Measurements from ENCODE around the gene ELL2.
A peak's percentile ranks its signal among the peaks of the same experiment; 100 is the strongest.

Gene ELL2

DNA sequence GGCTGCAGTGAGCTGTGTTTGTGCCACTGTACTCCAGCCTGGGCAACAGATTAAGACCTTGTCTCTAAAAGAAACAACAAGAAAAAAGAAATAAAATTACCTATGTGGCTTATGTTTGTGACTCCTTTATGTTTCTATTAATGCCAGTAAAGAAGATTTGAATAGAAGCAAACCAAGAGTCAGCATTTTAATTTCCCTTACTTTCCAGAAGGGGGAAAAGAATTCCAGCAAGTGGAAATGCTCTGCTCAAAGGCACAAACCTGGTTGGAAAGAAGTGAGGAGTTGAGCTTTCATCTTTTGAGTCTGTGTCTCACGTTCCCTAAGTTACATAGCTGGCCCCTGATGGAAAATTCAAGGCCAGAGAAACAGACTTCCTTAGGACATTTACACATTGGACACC lies 23.6 kb upstream of the ELL2 start:
- TF ChIP-seq, protein P1, sequence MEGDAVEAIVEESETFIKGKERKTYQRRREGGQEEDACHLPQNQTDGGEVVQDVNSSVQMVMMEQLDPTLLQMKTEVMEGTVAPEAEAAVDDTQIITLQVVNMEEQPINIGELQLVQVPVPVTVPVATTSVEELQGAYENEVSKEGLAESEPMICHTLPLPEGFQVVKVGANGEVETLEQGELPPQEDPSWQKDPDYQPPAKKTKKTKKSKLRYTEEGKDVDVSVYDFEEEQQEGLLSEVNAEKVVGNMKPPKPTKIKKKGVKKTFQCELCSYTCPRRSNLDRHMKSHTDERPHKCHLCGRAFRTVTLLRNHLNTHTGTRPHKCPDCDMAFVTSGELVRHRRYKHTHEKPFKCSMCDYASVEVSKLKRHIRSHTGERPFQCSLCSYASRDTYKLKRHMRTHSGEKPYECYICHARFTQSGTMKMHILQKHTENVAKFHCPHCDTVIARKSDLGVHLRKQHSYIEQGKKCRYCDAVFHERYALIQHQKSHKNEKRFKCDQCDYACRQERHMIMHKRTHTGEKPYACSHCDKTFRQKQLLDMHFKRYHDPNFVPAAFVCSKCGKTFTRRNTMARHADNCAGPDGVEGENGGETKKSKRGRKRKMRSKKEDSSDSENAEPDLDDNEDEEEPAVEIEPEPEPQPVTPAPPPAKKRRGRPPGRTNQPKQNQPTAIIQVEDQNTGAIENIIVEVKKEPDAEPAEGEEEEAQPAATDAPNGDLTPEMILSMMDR (IDR thresholded peaks at IDR 0.05; ENCODE audit: insufficient read depth, low read depth, low read length, missing control alignments), result no peak
- no peak overlapping the region for H3K4me3 ChIP-seq (ENCODE audit: low read depth, low read length)
- DNase-seq (ENCODE audit: low read depth), result no peak

DNA sequence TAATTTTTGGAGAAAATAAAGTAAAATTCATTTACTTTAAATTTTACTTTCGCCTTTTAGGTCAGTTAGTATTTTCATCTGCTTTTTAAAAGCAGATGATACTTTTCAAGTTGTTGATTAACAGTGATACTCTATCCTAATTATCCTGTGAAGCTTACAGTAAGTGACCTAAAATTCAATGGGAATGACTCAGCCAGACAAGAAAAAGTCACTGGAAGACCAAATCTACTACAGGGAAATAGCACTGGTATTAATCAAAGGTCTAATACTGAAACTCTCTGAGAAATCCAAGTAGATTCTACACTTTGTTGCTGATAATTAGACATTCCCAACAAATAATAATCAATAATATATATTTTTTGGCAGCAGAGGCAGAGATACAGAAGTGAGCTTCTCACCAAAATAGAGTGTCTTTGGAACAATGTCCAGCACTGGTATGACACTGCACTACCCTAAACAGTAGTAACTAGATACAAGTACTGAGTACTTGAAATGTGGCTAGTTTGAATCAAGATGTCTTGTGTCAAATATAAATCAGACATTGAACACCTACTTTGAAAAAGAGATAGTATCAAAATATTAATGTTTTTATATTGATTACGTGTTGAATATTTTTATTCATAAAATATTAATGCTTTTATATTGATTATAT lies 22.8 kb upstream of the ELL2 start:
- TF ChIP-seq, protein P1 (IDR thresholded peaks at IDR 0.05; ENCODE audit: insufficient read depth, low read depth, low read length, missing control alignments), result no peak
- no peak overlapping the region for H3K4me3 ChIP-seq (ENCODE audit: low read depth, low read length)
- no peak for DNase-seq (ENCODE audit: low read depth)

DNA sequence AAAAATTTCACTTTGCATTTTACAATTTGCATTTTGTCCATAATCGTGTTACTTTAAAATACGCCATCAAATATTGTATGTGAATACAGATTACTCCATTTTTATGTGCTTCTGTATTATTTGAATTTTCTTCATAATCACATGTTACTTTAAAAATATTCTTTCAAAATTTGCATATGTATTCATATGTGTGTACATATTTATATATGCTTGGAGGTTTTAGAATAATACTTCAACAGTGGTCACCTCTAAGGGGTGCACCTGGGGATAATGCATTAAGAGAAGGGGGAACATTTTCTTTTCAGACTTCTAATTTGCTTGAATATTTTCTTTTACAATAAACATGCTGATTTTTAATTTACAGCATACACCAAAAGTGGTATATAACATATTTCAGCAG lies 21.9 kb upstream of the ELL2 start:
- no peak overlapping the region for H3K4me3 ChIP-seq (ENCODE audit: low read depth, low read length)
- no peak for DNase-seq (ENCODE audit: low read depth)
- TF ChIP-seq, protein P1 (IDR thresholded peaks at IDR 0.05; ENCODE audit: insufficient read depth, low read depth, low read length, missing control alignments), result no peak

DNA sequence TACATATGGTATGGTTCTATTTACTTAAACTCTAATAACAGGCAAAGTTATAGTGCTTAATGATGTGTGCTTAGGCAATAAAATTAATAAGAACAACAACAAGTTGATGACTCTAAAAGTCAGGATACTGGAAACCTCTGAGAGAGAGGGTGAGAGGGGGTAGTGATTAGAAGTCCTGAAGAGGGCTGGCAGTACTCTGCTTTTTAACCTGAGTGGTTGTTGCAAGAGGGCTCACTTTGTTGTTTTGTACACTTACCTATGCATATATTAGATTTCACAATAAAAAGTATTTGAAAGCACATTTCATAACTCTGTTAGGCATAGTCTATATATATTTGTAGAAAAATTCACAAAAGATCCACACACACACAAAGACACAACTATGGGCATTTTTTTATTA lies 21.4 kb upstream of the ELL2 start:
- no peak overlapping the region for H3K4me3 ChIP-seq (ENCODE audit: low read depth, low read length)
- DNase-seq (ENCODE audit: low read depth), result no peak
- TF ChIP-seq, protein P1 (IDR thresholded peaks at IDR 0.05; ENCODE audit: insufficient read depth, low read depth, low read length, missing control alignments), result no peak

DNA sequence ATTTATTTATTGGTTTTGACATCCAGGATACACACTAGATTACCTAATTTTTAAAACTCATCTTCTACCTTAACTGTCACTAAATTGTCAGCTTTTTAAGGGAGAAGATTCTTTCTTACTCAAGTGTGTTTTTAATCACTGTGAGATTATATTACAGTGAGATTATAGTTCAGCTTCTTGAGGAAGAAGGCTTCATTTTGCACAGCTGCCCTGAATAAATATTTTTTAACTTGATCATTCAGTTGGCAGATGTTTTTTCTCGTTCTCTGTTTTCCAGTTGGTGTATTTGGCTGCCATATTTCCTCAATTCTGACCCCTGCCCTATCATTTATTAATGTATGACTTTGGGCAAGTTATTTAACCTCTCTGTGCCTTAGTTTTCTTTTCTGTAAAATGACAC lies 15.0 kb upstream of the ELL2 start:
- no peak overlapping the region for H3K4me3 ChIP-seq (ENCODE audit: low read depth, low read length)
- TF ChIP-seq, protein P1 (IDR thresholded peaks at IDR 0.05; ENCODE audit: insufficient read depth, low read depth, low read length, missing control alignments), result no peak
- DNase-seq (ENCODE audit: low read depth), result no peak

DNA sequence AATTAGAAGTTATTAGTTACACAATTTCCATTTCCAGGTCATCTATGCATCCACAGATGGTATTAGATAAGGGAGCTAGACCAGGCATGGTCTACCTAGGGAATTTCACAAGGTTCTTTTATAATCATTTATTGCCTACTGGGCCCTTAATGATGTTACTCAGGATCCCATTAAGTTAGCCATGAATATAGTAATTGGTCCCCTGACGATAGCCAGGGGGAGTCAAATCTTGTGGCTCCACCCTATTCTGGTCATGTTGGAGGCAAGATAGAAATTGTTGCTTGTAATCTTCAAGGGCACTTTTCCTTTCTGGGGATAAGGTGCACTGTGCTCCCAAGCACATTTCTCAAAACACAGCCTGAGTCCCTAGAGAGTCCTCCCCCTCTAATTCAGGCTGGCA lies 14.1 kb upstream of the ELL2 start:
- TF ChIP-seq, protein P1 (IDR thresholded peaks at IDR 0.05; ENCODE audit: insufficient read depth, low read depth, low read length, missing control alignments), result no peak
- H3K4me3 ChIP-seq (ENCODE audit: low read depth, low read length), result no peak overlapping the region
- DNase-seq (ENCODE audit: low read depth), result no peak

DNA sequence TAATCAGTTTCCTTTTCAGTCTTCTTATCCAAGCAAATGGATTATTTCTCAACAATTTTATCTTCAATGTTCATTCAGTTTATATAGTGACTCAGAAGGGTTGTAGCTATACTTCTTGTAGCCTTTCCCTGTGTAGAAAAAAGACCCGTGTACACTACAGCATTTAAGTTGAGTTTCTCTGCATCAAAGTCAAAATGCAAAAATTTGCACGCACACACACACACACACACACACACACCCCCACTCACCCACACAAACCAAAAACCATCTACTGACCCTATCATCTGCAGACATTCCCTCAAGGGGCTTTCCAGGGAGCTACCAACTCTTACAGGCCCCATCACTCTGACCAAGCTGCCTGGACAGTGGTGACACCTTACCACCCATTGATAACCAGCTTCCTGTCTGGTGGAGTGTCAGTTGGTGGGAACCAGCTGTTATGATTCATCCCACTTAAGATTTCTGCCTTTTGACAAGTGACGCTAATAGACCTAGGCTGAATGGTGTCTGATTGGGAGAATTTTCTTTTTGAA lies 12.2 kb upstream of the ELL2 start:
- TF ChIP-seq, protein P1 (IDR thresholded peaks at IDR 0.05; ENCODE audit: insufficient read depth, low read depth, low read length, missing control alignments), result no peak
- H3K4me3 ChIP-seq (ENCODE audit: low read depth, low read length), result no peak overlapping the region
- DNase-seq (ENCODE audit: low read depth), result peak; percentile 90
